Endodermal cell (in vitro differentiated cells): ENCODE data around the gene WAPL. TPM values are rescaled to one million over a fixed set of nuclear protein-coding genes. Genes with fewer than 3 reads are reported as not detected.
A peak's percentile ranks its signal among the peaks of the same experiment; 100 is the strongest.

Experiments used
- DNase-seq: peaks from one replicate; pipeline ENCODE4 v3.0.0-alpha.2; 2017
- H3K27ac ChIP-seq: 2 replicates; pipeline ENCODE4 v1.5.1; 2013; ENCODE audit warnings: mild to moderate bottlenecking, low read depth, low read length, moderate library complexity
- H3K27me3 ChIP-seq: 2 replicates; pipeline ENCODE4 v1.6.1; 2013; ENCODE audit warnings: mild to moderate bottlenecking, low read length, moderate library complexity; ENCODE audit not compliant: insufficient read depth, control insufficient read depth, poor library complexity, severe bottlenecking
- H3K36me3 ChIP-seq: 2 replicates; pipeline ENCODE4 v1.7.0; 2013; ENCODE audit warnings: mild to moderate bottlenecking, low read length, moderate library complexity; ENCODE audit not compliant: control insufficient read depth, insufficient read depth
- H3K4me1 ChIP-seq: one replicate; pipeline ENCODE4 v1.7.0; 2013; ENCODE audit warnings: low read length; ENCODE audit not compliant: control insufficient read depth, insufficient read depth
- H3K4me3 ChIP-seq: 2 replicates; pipeline ENCODE4 v1.5.1; 2013; ENCODE audit warnings: mild to moderate bottlenecking, low read length, moderate library complexity
- H3K9ac ChIP-seq: 2 replicates; pipeline ENCODE4 v1.6.1; 2013; ENCODE audit warnings: mild to moderate bottlenecking, low read length, moderate library complexity; ENCODE audit not compliant: poor library complexity, severe bottlenecking; ENCODE audit errors: extremely low read depth
- H3K9me3 ChIP-seq: 2 replicates; pipeline ENCODE4 v1.6.1; 2013; ENCODE audit warnings: mild to moderate bottlenecking, low read length, moderate library complexity; ENCODE audit not compliant: control insufficient read depth
- H3K27ac Mint-ChIP-seq: 2 replicates; pipeline ENCODE4 v1.8.0; 2020; ENCODE audit warnings: mixed read lengths
- H3K27me3 Mint-ChIP-seq: 2 replicates; pipeline ENCODE4 v1.8.0; 2021; ENCODE audit warnings: mild to moderate bottlenecking, mixed read lengths; ENCODE audit not compliant: insufficient read depth
- H3K36me3 Mint-ChIP-seq: 2 replicates; pipeline ENCODE4 v1.8.0; 2020; ENCODE audit warnings: low read depth, mixed read lengths
- H3K4me1 Mint-ChIP-seq: 2 replicates; pipeline ENCODE4 v1.8.0; 2020; ENCODE audit warnings: mixed read lengths
- H3K4me3 Mint-ChIP-seq: 2 replicates; pipeline ENCODE4 v1.8.0; 2020; ENCODE audit warnings: mild to moderate bottlenecking, moderate library complexity, mixed read lengths
- H3K9me3 Mint-ChIP-seq: 2 replicates; pipeline ENCODE4 v1.8.0; 2020; ENCODE audit warnings: mild to moderate bottlenecking, mixed read lengths
- WGBS, 2 experiments: methylation state at CpG; one replicate each; pipeline versions ENCODE4 v1.1.5 to v1.1.7; 2013; ENCODE audit warnings: missing lambda C conversion rate in 2 of 2, mixed read lengths in 1 of 2; ENCODE audit not compliant: insufficient coverage in 1 of 2, insufficient read length in 1 of 2; 5-methylcytosine and 5-hydroxymethylcytosine counted together
- total RNA-seq, 2 donors: library from RNA; stranded (reverse); fragmentation: NEBNext Ultra II Directional in 1 of 2; extraction: Animal tissue kit (Norgen Biotek cat#: 25700) in 1 of 2; gene quantifications; 2 replicates in 1 of 2; 3 replicates in 1 of 2; pipeline ENCODE4 v1.2.1, GENCODE V29; 2021
- TF ChIP-seq, protein P1 (sequence below): fragments of 200-600 bp; sonication (generic); conservative IDR thresholded peaks from 2 replicates; pipeline ENCODE4 v1.5.0; 2021; ENCODE audit warnings: antibody characterized with exemption, mild to moderate bottlenecking

WAPL gene
- total RNA-seq, 2 donors from 2014 or later: 48.0 to 54.1 TPM

DNA sequence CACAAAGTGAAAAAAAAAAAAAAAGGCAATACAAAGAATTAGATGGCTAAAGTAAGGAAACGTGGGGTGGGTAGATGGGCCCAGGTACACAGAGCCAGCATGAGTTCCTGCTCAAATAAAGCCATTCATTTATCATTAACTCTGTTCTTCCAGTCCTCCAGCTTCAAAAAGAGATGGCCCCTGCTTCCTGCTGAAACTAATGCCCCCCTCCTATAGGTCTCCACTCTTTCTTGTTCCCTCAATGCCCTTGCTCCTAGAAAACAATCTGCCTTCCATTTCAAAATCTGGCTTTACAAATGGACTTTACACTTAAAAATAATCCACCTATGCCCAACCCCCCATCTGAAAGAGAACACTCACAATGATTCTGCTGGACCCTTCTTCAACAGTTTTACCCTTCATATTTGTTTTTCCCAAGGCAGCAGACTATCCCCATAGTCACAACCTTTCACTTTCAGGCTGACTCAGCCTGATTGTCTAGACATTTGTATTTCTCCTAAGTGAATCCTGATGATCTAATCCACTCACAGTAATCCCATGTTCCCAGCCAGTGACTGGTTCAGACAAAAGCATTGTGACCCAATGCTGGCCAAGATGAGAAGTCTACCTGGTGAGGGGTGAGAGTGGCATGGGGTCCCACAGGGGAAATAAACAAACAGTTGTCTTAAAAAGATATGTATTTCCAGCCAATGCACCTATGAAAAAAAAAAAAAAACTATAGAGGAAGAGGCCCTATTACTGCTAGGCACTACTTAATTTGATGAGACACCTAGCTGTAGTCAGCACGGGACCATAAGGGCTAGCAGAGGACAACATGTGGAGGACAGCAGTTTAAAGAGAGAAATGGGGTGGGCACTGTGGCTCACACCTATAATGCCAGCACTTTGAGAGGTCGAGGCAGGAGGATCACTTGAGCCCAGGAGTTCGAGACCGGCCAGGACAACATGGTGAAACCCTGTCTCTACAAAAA, 80.4 kb downstream of the WAPL start:
- Histone ChIP-seq H3K36me3 (peaks cover 96% of the 10 kb centered on the region), H3K27ac (no peak overlapping the region), H3K9me3 (no peaks in the 10 kb centered on the region), H3K9ac (no peak overlapping the region), H3K4me1 (no peaks in the 10 kb centered on the region), H3K4me3 (no peak overlapping the region), H3K27me3 (no peaks in the 10 kb centered on the region)
- Mint-ChIP-seq H3K36me3 (peaks cover 79% of the 10 kb centered on the region), H3K9me3 (no peaks in the 10 kb centered on the region), H3K4me1 (peaks cover 18% of the 10 kb centered on the region), H3K27me3 (no peaks in the 10 kb centered on the region), H3K27ac (peak overlapping the region; percentile 85), H3K4me3 (no peak overlapping the region)
- WGBS, 2 experiments: 94 to 98% methylated on average over 4 to 5 of the region's 5 CpGs
- DNase-seq: no peak
- TF ChIP-seq, protein P1, sequence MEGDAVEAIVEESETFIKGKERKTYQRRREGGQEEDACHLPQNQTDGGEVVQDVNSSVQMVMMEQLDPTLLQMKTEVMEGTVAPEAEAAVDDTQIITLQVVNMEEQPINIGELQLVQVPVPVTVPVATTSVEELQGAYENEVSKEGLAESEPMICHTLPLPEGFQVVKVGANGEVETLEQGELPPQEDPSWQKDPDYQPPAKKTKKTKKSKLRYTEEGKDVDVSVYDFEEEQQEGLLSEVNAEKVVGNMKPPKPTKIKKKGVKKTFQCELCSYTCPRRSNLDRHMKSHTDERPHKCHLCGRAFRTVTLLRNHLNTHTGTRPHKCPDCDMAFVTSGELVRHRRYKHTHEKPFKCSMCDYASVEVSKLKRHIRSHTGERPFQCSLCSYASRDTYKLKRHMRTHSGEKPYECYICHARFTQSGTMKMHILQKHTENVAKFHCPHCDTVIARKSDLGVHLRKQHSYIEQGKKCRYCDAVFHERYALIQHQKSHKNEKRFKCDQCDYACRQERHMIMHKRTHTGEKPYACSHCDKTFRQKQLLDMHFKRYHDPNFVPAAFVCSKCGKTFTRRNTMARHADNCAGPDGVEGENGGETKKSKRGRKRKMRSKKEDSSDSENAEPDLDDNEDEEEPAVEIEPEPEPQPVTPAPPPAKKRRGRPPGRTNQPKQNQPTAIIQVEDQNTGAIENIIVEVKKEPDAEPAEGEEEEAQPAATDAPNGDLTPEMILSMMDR: no peak

DNA sequence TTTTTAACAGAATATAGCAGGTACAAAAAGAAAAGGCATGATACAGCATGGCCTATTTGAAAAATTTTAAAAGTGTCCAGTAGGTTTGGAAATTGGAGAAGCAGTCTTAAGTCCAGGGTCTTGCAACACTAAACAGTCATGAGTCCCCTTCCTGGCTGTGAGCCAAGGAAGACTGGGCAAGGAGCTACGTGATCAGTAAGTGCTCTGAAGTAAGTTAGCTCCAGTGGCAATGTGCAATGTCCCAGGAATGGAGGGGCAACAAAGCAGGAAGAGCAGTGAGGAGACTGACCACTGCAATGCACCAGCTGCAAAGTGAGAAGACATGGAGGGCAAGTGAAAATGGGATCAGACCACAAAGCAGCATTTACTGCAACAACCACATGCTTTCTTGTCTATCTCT, 82.0 kb downstream of the WAPL start:
- H3K9ac ChIP-seq: no peak overlapping the region
- Mint-ChIP-seq H3K36me3 (peaks cover 72% of the 10 kb centered on the region), H3K27ac (no peak overlapping the region), H3K27me3 (no peaks in the 10 kb centered on the region), H3K9me3 (no peaks in the 10 kb centered on the region), H3K4me1 (peaks cover 30% of the 10 kb centered on the region), H3K4me3 (no peak overlapping the region)
- no peaks in the 10 kb centered on the region for H3K27me3 ChIP-seq
- H3K27ac ChIP-seq: no peak overlapping the region
- peaks cover 89% of the 10 kb centered on the region for H3K36me3 ChIP-seq
- no peaks in the 10 kb centered on the region for H3K4me1 ChIP-seq
- no peaks in the 10 kb centered on the region for H3K9me3 ChIP-seq
- WGBS, 2 experiments: 36 to 54% methylated on average over 1 of the region's 1 CpG
- no peak overlapping the region for H3K4me3 ChIP-seq
- TF ChIP-seq, protein P1: no peak
- no peak for DNase-seq

DNA sequence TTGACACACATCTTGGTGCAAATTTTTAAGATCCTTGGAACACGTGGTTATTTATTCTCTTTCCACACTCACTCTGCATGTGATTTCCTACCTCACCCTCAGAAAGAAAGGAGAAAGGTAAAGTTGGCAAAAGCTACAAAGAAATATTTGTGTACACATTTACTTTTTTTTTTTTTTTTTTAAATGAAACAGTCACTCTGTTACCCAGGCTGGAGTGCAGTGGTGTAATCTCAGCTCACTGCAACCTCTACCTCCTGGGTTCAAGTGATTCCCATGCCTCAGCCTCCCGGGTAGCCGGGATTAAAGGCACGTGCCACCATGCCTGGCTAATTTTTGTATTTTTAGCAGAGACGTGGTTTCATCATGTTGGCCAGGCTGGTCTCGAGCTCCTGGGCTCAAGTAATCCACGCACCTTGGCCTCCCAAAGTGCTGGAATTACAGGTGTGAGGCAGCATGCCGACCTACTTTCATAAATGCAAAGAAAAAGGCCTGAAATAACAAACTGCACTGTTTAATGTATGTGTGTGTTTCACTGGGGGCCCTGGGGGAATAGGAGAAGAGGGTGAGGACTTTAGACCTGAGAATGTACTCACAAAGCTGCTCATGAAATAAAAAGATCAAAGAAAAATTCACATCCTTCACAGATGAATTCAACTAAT, 83.4 kb downstream of the WAPL start:
- Mint-ChIP-seq H3K27ac (peak overlapping the region; percentile 33), H3K4me3 (no peak overlapping the region), H3K4me1 (peaks cover 30% of the 10 kb centered on the region), H3K9me3 (no peaks in the 10 kb centered on the region), H3K36me3 (peaks cover 66% of the 10 kb centered on the region), H3K27me3 (no peaks in the 10 kb centered on the region)
- H3K36me3 ChIP-seq: peaks cover 80% of the 10 kb centered on the region
- TF ChIP-seq, protein P1: no peak
- no peaks in the 10 kb centered on the region for H3K27me3 ChIP-seq
- H3K9me3 ChIP-seq: no peaks in the 10 kb centered on the region
- no peak overlapping the region for H3K9ac ChIP-seq
- DNase-seq: no peak
- WGBS, 2 experiments: 96% methylated on average over 6 to 8 of the region's 8 CpGs
- no peak overlapping the region for H3K27ac ChIP-seq
- no peak overlapping the region for H3K4me3 ChIP-seq
- no peaks in the 10 kb centered on the region for H3K4me1 ChIP-seq
